Osteoblast (primary cell): ENCODE data around the gene SCUBE1. TPM values are rescaled to one million over a fixed set of nuclear protein-coding genes. Genes with fewer than 3 reads are reported as not detected.

Experiments used
- DNase-seq: peaks from one replicate; pipeline ENCODE4 v3.0.0; 2011; ENCODE audit warnings: low spot score, mixed read lengths; ENCODE audit not compliant: insufficient read length; ENCODE audit errors: missing footprints
- H2AFZ ChIP-seq: 2 replicates; pipeline ENCODE4 v1.6.0; 2011; ENCODE audit warnings: mild to moderate bottlenecking, low read length
- H3K27ac ChIP-seq: 2 replicates; pipeline ENCODE4 v1.5.1; 2011; ENCODE audit warnings: mild to moderate bottlenecking, low read depth, low read length, moderate library complexity
- H3K27me3 ChIP-seq: 2 replicates; pipeline ENCODE4 v1.6.0; 2012; ENCODE audit warnings: mild to moderate bottlenecking, control low read depth, inconsistent platforms, low read length, moderate library complexity; ENCODE audit not compliant: insufficient read depth
- H3K36me3 ChIP-seq: 2 replicates; pipeline ENCODE4 v1.5.1; 2011; ENCODE audit warnings: mild to moderate bottlenecking, low read length, control low read depth, moderate library complexity; ENCODE audit not compliant: insufficient read depth
- H3K4me1 ChIP-seq: 2 replicates; pipeline ENCODE4 v1.5.1; 2011; ENCODE audit warnings: mild to moderate bottlenecking, low read length, control low read depth, moderate library complexity; ENCODE audit not compliant: insufficient read depth
- H3K4me2 ChIP-seq: 2 replicates; pipeline ENCODE4 v1.6.0; 2011; ENCODE audit warnings: mild to moderate bottlenecking, low read length; ENCODE audit not compliant: insufficient read depth
- H3K4me3 ChIP-seq: fragments of 200-600 bp; sonication (generic); 3 replicates; pipeline ENCODE4 v1.5.1; 2012; ENCODE audit warnings: mild to moderate bottlenecking, low read length, inconsistent platforms; ENCODE audit not compliant: insufficient read depth
- H3K79me2 ChIP-seq: 2 replicates; pipeline ENCODE4 v1.6.0; 2012; ENCODE audit warnings: mild to moderate bottlenecking, low read length, control low read depth, inconsistent platforms; ENCODE audit not compliant: insufficient read depth
- H3K9me3 ChIP-seq: 2 replicates; pipeline ENCODE4 v1.5.1; 2011; ENCODE audit warnings: low read depth, low read length, control low read depth
- H4K20me1 ChIP-seq: 2 replicates; pipeline ENCODE4 v1.6.0; 2012; ENCODE audit warnings: mild to moderate bottlenecking, low read length, control low read depth; ENCODE audit not compliant: insufficient read depth
- CTCF ChIP-seq: IDR thresholded peaks from 2 replicates; pipeline ENCODE4 v1.5.1; 2011; ENCODE audit warnings: mild to moderate bottlenecking, low read depth, low read length, moderate library complexity; ENCODE audit errors: extremely low read depth
- total RNA-seq: library from RNA; depleted of rRNA; stranded (reverse); fragments of >200 nt; gene quantifications from 2 replicates; pipeline ENCODE4 v1.2.3, GENCODE V29; 2012

Gene SCUBE1
- total RNA-seq, 1 donor = 2.2 TPM

GRCh38 chr22:43385770-43386641 lies 42.8 kb upstream of the SCUBE1 start:
- H3K4me1 ChIP-seq = no peaks in the 10 kb centered on the region
- peak; percentile 83 for TF ChIP-seq CTCF
- DNase-seq = peak; percentile 97
- no peak overlapping the region for H3K27ac ChIP-seq
- H2AFZ ChIP-seq = no peak overlapping the region
- H3K4me2 ChIP-seq = peak overlapping the region; percentile 55
- no peaks in the 10 kb centered on the region for H3K36me3 ChIP-seq
- H3K79me2 ChIP-seq = no peaks in the 10 kb centered on the region
- no peaks in the 10 kb centered on the region for H3K9me3 ChIP-seq
- H3K4me3 ChIP-seq = no peak overlapping the region
- H4K20me1 ChIP-seq = no peaks in the 10 kb centered on the region
- H3K27me3 ChIP-seq = peaks cover 11% of the 10 kb centered on the region

GRCh38 chr22:43384863-43385262 lies 41.7 kb upstream of the SCUBE1 start:
- no peaks in the 10 kb centered on the region for H3K9me3 ChIP-seq
- no peak overlapping the region for H3K4me2 ChIP-seq
- H3K27ac ChIP-seq = no peak overlapping the region
- H3K4me3 ChIP-seq = no peak overlapping the region
- peaks cover 11% of the 10 kb centered on the region for H3K27me3 ChIP-seq
- H2AFZ ChIP-seq = no peak overlapping the region
- TF ChIP-seq CTCF = no peak
- H3K4me1 ChIP-seq = no peaks in the 10 kb centered on the region
- DNase-seq = peak; percentile 38
- H4K20me1 ChIP-seq = no peaks in the 10 kb centered on the region
- H3K79me2 ChIP-seq = no peaks in the 10 kb centered on the region
- H3K36me3 ChIP-seq = no peaks in the 10 kb centered on the region

GRCh38 chr22:43381693-43382092 lies 38.5 kb upstream of the SCUBE1 start:
- H3K4me3 ChIP-seq = no peak overlapping the region
- no peak for TF ChIP-seq CTCF
- peaks cover 21% of the 10 kb centered on the region for H3K4me1 ChIP-seq
- H3K36me3 ChIP-seq = no peaks in the 10 kb centered on the region
- H3K27ac ChIP-seq = no peak overlapping the region
- peaks cover 3% of the 10 kb centered on the region for H3K27me3 ChIP-seq
- H4K20me1 ChIP-seq = no peaks in the 10 kb centered on the region
- DNase-seq = no peak
- H3K4me2 ChIP-seq = no peak overlapping the region
- no peaks in the 10 kb centered on the region for H3K9me3 ChIP-seq
- no peaks in the 10 kb centered on the region for H3K79me2 ChIP-seq
- no peak overlapping the region for H2AFZ ChIP-seq

- Histone ChIP-seq H4K20me1 (no peaks in the 10 kb centered on the region), H3K27me3 (peaks cover 3% of the 10 kb centered on the region), H3K4me2 (peak overlapping the region; percentile 34), H3K79me2 (no peaks in the 10 kb centered on the region), H2AFZ (no peak overlapping the region), H3K36me3 (no peaks in the 10 kb centered on the region), H3K9me3 (peaks cover 2% of the 10 kb centered on the region), H3K27ac (peak overlapping the region; percentile 81), H3K4me3 (peak overlapping the region; percentile 11), H3K4me1 (peaks cover 27% of the 10 kb centered on the region)
- no peak for DNase-seq
- no peak for TF ChIP-seq CTCF
Measured at GRCh38 chr22:43377896-43378704, 34.9 kb upstream of the SCUBE1 start.
